Measurements from ENCODE around the gene GALNT17.

DNA sequence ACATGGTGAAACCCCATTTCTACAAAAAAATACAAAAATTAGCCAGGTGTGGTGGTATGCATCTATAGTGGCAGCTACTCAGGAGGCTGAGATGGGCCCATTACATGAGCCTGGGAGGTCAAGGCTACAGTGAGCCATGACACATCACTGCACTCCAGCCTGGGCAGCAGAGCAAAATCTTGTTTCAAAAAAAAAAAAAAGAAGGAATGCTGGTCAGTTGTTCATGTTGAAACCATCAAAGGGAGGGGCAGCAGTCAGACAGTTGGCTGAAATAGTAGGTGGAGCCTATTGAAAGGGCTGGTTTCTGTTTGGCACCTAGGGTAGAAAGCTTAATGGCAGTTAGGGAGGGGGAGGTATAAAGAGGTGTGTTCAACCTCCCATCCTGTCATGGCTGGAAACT lies 323.0 kb downstream of the GALNT17 start:
- TF ChIP-seq, protein P1, sequence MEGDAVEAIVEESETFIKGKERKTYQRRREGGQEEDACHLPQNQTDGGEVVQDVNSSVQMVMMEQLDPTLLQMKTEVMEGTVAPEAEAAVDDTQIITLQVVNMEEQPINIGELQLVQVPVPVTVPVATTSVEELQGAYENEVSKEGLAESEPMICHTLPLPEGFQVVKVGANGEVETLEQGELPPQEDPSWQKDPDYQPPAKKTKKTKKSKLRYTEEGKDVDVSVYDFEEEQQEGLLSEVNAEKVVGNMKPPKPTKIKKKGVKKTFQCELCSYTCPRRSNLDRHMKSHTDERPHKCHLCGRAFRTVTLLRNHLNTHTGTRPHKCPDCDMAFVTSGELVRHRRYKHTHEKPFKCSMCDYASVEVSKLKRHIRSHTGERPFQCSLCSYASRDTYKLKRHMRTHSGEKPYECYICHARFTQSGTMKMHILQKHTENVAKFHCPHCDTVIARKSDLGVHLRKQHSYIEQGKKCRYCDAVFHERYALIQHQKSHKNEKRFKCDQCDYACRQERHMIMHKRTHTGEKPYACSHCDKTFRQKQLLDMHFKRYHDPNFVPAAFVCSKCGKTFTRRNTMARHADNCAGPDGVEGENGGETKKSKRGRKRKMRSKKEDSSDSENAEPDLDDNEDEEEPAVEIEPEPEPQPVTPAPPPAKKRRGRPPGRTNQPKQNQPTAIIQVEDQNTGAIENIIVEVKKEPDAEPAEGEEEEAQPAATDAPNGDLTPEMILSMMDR (conservative IDR thresholded peaks at IDR 0.05; ENCODE audit: low read depth in 2 of 2), result no peak
- TF ChIP-seq EZH2 (IDR thresholded peaks at IDR 0.05; ENCODE audit: low read depth, unreplicated experiment) (no peak), POLR2AphosphoS5 (IDR thresholded peaks at IDR 0.05; ENCODE audit: low read depth) (no peak), CREB1 (CRISPR knock-in tag; IDR thresholded peaks at IDR 0.05; ENCODE audit: low read depth) (no peak), ZNF331 (CRISPR knock-in tag; IDR thresholded peaks at IDR 0.05; ENCODE audit: low read depth) (no peak), EZH2phosphoT487 (IDR thresholded peaks at IDR 0.05; ENCODE audit: unreplicated experiment) (no peak), ZNF114 (CRISPR knock-in tag; IDR thresholded peaks at IDR 0.05) (no peak), JUNB (IDR thresholded peaks at IDR 0.05; ENCODE audit: unreplicated experiment) (no peak)
- TF ChIP-seq, protein P2, sequence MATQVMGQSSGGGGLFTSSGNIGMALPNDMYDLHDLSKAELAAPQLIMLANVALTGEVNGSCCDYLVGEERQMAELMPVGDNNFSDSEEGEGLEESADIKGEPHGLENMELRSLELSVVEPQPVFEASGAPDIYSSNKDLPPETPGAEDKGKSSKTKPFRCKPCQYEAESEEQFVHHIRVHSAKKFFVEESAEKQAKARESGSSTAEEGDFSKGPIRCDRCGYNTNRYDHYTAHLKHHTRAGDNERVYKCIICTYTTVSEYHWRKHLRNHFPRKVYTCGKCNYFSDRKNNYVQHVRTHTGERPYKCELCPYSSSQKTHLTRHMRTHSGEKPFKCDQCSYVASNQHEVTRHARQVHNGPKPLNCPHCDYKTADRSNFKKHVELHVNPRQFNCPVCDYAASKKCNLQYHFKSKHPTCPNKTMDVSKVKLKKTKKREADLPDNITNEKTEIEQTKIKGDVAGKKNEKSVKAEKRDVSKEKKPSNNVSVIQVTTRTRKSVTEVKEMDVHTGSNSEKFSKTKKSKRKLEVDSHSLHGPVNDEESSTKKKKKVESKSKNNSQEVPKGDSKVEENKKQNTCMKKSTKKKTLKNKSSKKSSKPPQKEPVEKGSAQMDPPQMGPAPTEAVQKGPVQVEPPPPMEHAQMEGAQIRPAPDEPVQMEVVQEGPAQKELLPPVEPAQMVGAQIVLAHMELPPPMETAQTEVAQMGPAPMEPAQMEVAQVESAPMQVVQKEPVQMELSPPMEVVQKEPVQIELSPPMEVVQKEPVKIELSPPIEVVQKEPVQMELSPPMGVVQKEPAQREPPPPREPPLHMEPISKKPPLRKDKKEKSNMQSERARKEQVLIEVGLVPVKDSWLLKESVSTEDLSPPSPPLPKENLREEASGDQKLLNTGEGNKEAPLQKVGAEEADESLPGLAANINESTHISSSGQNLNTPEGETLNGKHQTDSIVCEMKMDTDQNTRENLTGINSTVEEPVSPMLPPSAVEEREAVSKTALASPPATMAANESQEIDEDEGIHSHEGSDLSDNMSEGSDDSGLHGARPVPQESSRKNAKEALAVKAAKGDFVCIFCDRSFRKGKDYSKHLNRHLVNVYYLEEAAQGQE (IDR thresholded peaks at IDR 0.05; ENCODE audit: unreplicated experiment), result no peak

All from GM23338 (cell line).